Ishikawa (cell line): ENCODE data around the gene KLRK1.

Source experiments
- CEBPB ChIP-seq: IDR thresholded peaks from 2 replicates; pipeline ENCODE4 v1.6.1; 2012
- EGR1 ChIP-seq: IDR thresholded peaks from 2 replicates; pipeline ENCODE4 v1.6.1; 2012
- FOXM1 ChIP-seq: IDR thresholded peaks from 2 replicates; pipeline ENCODE4 v1.6.1; 2012; ENCODE audit warnings: low read depth, borderline replicate concordance
- RAD21 ChIP-seq: IDR thresholded peaks from 2 replicates; pipeline ENCODE4 v1.6.1; 2012; ENCODE audit warnings: low read depth
- TAF1 ChIP-seq: IDR thresholded peaks from 2 replicates; pipeline ENCODE4 v1.6.1; 2012; ENCODE audit warnings: low read depth, mild to moderate bottlenecking
- TCF12 ChIP-seq: IDR thresholded peaks from 2 replicates; pipeline ENCODE4 v1.6.1; 2012; ENCODE audit warnings: low read depth
- YY1 ChIP-seq: IDR thresholded peaks from 2 replicates; pipeline ENCODE4 v1.6.1; 2012; ENCODE audit warnings: low read depth
- TF ChIP-seq, protein P1 (sequence below): IDR thresholded peaks from 2 replicates; pipeline ENCODE4 v1.6.1; 2012; ENCODE audit warnings: low read depth, mild to moderate bottlenecking
- TF ChIP-seq, protein P2 (sequence below): IDR thresholded peaks from 2 replicates; pipeline ENCODE4 v1.6.1; 2012
- TF ChIP-seq, protein P3 (sequence below): IDR thresholded peaks from 2 replicates; pipeline ENCODE4 v1.6.1; 2012

DNA sequence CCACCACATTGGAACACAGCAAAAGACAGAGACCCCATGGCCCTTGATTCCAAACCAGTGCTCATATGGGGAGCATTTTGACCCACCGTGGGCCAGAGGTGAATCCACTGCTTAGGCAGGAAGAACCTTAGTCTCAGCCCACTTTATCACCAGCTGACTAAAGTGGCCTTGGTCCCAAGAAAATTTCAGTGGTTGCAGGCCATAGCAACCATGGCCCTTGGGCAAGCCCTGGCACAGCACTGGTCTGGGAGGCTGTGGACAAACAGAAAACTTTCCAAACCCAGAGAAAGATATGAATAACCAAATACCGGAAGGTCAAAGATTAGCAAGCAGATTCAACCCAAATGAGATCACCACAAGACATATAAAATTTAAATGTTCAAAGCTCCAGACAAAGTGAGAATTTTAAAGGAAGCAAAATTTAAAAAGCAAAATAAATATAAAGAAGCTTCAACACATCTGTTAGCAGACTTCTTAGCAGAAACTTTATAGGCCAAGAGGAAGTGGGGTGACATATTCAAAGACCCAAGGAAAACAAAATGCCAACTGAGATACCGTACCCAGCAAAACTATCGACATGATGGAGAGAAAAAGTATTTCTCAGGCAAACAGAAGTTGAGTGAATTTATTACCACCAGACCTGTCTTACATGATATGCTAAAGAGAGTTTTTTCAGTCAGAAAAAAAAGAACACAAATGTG, 7.8 kb downstream of the KLRK1 start:
- TF ChIP-seq, protein P1, sequence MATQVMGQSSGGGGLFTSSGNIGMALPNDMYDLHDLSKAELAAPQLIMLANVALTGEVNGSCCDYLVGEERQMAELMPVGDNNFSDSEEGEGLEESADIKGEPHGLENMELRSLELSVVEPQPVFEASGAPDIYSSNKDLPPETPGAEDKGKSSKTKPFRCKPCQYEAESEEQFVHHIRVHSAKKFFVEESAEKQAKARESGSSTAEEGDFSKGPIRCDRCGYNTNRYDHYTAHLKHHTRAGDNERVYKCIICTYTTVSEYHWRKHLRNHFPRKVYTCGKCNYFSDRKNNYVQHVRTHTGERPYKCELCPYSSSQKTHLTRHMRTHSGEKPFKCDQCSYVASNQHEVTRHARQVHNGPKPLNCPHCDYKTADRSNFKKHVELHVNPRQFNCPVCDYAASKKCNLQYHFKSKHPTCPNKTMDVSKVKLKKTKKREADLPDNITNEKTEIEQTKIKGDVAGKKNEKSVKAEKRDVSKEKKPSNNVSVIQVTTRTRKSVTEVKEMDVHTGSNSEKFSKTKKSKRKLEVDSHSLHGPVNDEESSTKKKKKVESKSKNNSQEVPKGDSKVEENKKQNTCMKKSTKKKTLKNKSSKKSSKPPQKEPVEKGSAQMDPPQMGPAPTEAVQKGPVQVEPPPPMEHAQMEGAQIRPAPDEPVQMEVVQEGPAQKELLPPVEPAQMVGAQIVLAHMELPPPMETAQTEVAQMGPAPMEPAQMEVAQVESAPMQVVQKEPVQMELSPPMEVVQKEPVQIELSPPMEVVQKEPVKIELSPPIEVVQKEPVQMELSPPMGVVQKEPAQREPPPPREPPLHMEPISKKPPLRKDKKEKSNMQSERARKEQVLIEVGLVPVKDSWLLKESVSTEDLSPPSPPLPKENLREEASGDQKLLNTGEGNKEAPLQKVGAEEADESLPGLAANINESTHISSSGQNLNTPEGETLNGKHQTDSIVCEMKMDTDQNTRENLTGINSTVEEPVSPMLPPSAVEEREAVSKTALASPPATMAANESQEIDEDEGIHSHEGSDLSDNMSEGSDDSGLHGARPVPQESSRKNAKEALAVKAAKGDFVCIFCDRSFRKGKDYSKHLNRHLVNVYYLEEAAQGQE = no peak
- TF ChIP-seq, protein P2, sequence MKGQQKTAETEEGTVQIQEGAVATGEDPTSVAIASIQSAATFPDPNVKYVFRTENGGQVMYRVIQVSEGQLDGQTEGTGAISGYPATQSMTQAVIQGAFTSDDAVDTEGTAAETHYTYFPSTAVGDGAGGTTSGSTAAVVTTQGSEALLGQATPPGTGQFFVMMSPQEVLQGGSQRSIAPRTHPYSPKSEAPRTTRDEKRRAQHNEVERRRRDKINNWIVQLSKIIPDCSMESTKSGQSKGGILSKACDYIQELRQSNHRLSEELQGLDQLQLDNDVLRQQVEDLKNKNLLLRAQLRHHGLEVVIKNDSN = no peak
- TF ChIP-seq RAD21 (no peak), EGR1 (no peak), YY1 (no peak), TCF12 (no peak), FOXM1 (no peak), CEBPB (no peak), TAF1 (no peak)
- TF ChIP-seq, protein P3, sequence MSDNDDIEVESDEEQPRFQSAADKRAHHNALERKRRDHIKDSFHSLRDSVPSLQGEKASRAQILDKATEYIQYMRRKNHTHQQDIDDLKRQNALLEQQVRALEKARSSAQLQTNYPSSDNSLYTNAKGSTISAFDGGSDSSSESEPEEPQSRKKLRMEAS = no peak
